GM18907 (cell line): ENCODE data around the gene FHOD3.
"Not testable (repeated sequence)": the region's sequence is repeated elsewhere in the genome, so short reads cannot be mapped to it uniquely, and the experiment has no call there.

Source experiments
- ATAC-seq: cut with Tn5 transposase; IDR thresholded peaks from one replicate; pipeline ENCODE4 v1.9.1; 2021; ENCODE audit warnings: mild to moderate bottlenecking, moderate library complexity; ENCODE audit not compliant: unreplicated experiment

FHOD3 gene

DNA sequence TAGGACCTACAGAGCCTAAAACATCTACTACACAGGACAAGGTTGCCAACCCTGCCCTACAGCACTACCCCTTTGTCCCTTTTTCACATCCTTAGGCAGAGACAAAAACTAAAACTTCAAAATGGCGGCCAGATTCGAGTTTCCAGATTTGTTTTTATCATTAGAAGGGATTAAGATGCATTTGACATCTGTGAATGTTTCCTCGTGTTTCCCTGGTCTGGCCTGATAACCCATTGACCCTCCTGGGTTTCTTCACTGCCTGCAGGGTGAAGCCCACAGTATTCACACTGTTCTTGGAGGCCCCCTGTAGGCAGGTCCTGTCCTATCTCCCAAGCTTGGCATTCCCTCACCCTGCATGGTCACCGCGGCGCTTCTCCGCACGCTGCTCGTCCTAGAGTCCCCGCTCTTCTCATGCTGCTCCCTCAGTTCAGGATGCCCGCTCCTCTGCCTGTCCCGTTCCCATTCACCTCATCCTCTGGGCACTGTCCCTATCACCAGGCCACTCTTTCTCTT, 463.7 kb downstream of the FHOD3 start:
- no peak for ATAC-seq

DNA sequence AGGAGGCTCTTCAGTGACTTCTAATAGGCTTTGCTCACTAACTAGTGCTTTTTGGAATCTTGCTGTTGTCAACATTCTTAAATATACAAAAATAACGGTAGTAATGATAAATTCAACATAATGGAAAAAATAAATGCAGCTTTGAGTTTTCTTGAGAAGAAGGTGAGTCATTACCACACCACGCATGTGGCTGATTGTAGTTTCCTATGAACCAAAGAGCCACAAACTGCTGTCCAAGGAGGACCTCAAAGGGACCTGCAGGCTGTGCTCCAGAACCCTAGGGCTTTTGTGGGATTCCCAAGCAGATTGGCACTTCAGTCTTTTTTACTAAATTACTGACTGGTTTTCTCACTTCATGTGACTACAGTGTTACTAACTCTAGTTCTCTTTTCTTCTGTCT, 464.6 kb downstream of the FHOD3 start:
- no peak for ATAC-seq

DNA sequence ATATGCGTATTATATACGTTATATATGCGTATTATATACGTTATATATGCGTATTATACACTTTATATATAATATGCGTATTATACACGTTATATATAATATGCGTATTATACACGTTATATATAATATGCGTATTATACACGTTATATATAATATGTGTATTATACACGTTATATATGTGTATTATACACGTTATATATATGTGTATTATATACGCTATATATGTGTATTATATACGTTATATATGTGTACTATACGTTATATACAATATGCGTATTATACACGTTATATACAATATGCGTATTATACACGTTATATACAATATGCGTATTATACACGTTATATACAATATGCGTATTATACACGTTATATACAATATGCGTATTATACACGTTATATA, 465.5 kb downstream of the FHOD3 start:
- ATAC-seq: not testable (repeated sequence)

DNA sequence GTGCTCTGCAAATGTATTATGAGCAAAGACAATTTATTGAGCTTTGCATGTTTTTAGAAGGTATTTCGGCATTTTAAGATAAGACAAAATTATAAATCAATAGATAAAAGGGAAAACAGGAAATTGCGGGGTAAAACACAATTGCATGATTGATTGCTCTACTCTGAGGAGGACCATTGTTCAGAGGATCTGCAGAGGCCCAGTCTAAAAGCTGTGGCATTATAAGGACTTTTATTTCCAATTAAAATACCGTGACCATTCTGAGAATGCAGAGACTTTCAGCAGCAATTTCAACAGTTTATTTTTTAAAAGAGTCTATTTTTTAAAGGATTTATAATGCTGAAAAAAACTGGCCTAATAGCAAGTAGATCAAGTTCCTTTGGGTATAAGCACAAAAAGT, 469.3 kb downstream of the FHOD3 start:
- ATAC-seq: no peak

DNA sequence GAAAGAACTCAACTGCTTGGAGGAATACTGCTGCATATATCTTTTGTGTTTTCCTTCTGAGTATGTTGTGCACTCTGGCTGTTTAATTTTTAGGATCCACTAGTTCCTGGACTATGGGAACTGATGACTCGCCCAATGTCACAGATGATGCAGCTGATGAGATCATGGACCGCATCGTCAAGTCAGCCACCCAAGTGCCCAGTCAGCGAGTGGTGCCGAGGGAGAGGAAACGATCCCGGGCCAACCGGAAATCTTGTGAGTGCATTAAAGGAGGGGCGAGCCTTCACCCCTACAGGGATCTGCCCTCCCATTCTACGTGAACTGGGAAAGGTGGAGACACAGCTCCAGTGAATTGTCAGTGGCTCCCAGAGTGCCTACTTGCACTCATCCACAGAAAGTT, 471.7 kb downstream of the FHOD3 start:
- no peak for ATAC-seq

DNA sequence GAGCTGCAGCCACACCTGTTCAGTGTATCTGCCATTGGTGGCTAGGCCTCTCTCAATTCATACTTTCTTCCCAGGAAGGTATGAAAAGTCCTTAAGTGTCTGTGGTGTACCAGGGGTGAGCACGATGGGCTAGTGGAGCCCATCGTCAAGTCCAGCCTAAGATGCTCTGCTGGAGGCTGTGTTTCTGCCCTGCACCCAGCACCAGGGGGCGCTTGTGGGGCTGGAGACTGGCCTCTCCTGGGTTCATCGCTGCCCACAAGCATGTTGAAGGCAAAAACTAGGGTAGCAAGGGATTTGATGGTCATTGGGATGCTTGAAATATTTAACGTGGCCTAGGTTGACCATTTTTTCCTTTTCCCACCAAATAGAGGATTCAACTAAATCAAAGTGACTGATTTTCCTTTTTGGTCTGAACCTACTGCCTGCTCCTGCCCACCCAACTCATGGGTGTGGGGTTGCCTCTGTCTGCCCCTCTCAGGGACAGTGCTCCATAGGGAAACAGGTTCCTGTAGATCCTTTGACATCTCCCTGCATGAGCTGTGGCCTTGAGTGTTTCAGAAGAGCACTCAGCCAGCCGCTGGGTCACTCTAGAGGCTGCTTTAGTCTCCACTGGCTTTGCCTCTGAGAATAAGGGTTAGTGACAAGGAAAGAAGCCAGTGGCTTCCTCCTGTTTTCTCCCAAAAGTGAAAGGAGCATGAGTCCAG, 472.2 kb downstream of the FHOD3 start:
- ATAC-seq: no peak

DNA sequence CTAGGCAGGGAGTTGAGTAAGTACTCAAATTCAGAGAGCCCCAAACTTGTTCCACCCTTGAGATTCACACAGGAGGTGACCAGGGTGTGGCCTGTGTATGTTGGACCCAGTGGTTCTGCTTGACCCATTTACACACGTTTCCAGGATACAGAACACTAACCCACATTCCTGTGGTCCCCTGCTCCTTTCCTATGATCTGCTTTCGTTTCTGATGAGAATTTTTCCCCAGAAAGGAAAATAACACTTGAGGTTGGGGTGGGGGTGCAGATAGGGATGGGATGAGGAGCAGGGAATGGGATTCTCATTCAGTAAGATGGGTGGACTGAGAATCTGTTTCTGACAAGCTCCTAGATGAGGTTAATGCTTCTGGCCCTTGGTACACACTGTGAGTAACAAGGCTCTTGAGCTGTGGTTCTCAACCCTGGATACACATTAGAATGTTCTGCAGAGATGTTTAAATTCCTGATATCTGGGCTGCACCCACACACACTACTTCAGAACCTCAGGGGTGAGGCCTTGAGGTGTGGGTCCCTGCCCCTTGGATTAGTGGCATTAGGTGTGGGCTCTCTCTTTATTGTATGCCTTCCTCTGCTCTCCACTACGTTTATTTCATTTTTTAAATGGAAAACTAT, 472.9 kb downstream of the FHOD3 start:
- ATAC-seq: no peak

DNA sequence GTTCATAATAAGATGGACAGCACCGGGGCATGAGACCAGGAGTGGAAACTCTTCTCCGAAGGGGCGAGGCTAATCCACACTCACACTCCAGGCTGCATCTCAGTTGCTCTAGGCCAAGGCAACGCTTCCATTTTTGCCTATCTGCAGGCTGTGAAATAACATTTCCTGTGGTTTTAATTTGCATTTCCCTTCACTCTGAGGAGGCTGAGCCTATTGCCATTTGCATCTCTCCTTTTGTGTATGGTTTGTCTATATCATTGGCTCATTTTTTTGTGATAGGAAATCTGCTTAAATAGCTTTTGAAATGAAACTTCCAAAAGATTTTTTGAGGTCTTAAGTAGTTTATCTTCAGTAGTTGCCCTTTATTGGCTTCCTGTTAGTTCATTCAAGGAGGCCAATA, 473.7 kb downstream of the FHOD3 start:
- peak; percentile 64 for ATAC-seq

DNA sequence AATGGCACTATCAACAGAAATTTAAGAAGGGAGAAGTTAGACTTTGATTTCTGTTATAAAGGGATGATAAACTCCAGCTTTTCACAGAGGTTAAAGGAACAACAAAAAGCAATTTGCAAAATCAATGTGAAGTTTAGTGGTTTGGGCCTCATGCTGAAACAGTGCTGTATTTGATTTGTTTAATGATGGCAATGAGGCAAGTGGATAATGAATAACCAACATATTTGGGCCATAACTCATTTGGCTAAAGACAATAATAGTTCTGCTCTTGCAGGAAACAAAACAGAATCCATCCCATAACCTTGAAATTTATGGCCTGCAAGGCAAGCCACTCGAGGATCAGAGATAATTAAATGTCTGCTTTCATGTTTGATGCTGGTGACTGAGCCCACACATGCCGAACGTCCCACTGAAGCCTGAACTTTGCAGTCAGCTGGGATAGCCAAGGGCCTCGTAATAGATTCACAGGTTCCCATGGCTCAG, 474.8 kb downstream of the FHOD3 start:
- ATAC-seq: no peak

DNA sequence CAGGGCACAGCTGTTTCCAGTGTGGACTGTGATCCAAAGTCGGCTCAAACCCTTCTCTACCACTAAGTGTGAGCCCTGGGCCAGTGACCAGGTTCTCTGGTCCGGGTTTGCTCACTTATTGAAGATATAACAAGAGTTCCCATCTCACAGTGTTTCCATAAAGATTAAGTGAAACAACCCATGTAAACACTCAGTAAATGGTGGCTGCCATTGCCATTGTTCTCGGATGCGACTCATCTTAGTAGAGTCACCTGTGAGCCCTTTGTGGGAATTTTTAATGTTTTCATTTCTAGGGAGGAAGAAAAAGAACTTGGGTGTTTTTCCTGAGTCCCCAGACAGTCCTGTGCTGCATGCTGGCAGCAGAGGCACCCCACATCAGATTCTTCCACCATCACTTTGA, 477.9 kb downstream of the FHOD3 start:
- ATAC-seq: no peak

DNA sequence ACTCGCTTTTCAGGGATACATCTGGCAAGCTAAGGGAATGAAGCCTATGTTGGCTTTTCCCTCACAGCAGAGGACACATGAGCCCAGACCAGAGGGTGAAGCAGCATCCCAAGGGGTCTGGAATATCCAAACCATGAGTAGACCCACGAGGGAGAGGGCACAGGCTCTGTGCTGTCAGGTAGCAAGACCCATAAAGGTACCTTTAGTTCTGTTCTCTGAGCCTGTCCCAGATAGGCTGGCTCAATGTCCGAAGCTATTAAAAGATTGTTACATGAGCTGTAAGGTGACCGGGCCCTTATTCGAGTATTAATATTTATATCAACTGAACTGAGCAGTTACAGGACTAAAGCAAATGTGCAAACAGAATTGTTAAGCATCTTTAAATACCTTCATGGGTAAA, 479.1 kb downstream of the FHOD3 start:
- no peak for ATAC-seq

DNA sequence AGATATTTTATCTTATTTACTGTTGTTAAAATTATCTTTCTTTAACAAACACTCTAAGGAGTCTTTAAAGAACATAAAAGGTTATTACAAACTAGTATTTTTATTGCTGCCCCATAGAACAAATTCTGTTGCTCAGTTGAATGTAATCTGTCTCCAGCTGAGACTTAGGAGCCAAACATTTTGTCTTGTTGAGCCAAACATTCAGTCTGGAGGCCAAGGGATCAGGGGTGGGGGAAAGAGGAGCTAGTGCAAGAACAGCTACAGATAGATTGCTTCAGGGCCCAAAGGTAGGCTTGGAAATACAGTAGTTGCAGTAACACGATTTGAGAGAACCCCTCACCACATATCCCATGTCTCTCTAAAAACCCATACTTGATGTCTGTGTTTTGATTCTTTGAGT, 480.1 kb downstream of the FHOD3 start:
- ATAC-seq: no peak

DNA sequence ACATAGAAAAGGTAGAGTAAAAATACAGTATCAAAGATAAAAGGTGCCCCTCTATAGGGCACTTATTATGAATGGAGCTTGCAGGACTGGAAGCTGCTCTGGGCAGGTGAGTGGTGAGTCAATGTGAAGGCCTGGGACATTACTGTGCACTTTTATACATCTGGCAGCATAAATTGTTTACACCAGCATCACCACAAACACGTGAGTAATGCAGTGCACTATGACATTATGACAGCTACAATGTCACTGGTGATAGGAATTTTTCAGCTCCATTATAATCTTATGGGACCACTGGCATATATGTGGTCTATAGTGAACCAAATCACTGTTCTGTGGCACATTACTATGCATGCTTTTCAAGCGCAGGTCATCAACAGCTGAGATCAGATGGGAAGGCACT, 483.2 kb downstream of the FHOD3 start:
- ATAC-seq: no peak

DNA sequence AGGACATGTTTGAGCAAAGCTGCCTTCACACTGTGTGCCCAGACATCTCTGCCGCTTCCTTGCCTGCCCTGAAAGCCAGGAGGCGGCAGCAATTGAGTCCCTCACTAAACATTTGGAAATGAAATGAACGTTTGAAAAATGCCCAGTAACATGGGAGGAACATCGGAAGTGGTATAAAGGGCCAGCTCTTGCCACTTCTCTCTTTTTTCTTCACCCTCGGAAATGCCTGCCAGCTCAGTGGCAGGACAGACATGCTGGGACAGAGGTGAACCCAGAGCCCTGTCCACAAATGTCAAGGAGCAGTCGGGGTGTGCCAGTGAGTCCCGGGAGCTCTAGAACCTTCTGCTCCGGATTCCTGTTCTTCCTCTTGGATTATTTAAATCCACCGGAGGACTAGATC, 485.2 kb downstream of the FHOD3 start:
- no peak for ATAC-seq

DNA sequence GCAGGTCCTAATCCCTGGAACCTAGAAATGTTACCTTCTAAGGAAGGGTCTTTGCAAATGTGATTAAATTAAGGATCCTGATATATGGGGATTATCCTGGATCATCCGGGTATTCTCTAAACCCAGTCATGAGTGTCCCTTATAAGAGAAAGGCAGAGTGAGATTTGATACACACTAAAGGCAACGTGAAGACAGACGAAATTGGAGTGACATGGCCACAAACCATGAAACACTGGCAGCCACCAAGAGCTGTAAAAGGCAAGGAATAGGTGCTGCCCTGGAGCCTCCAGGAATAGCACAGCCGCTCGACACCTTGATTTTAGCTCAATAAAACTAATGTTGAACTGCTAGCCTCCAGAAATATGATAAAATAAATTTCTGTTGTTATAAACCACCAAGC, 486.3 kb downstream of the FHOD3 start:
- ATAC-seq: no peak

DNA sequence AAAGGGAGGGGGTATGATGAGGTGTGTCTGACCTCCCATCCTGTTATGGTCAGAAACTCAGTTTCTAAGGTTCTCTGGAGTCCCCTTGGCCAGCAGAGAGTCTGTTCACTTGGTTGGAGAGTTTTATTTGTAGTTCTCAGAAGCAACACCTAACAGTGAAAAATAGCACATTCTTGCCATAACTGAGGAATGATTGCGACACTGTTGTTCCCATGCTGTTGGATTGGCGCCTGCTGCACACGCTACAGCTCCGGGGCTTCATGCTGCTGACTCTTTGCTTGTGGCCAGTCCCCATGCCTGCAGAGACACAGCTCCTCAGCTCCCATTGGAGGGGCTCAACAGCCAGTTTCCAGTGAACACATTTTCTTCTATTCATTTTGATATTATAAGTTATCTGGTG, 489.2 kb downstream of the FHOD3 start:
- ATAC-seq: no peak

DNA sequence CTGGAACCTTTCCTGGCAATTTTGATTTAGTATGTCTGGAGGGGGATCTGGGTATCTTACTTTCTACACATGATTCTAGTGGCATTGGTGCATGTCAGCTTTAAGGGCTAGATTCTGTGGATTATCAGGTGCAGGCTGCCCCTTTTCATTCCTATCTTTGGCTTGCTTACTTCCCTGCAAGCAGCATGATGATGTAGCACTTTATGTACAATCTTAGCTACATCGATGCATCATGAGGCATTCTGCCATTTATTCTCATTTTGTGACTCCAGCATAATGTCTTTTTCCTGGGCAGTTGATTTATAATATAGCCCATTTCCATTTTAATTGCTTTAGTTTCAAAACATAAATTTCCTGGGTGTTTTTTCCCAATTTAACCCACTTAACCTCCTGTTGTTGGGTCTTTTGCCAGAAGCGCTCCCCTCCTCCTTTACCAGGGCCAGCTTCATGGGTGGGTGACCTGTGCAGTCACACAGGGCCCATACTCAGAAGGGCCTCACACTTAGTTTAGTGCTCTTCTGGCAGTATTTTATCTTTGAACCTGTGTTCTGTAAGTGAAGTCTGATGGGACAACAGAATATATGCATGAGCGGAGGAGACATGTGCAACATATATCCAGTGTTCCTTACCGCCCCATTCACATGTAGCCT, 495.2 kb downstream of the FHOD3 start:
- no peak for ATAC-seq

DNA sequence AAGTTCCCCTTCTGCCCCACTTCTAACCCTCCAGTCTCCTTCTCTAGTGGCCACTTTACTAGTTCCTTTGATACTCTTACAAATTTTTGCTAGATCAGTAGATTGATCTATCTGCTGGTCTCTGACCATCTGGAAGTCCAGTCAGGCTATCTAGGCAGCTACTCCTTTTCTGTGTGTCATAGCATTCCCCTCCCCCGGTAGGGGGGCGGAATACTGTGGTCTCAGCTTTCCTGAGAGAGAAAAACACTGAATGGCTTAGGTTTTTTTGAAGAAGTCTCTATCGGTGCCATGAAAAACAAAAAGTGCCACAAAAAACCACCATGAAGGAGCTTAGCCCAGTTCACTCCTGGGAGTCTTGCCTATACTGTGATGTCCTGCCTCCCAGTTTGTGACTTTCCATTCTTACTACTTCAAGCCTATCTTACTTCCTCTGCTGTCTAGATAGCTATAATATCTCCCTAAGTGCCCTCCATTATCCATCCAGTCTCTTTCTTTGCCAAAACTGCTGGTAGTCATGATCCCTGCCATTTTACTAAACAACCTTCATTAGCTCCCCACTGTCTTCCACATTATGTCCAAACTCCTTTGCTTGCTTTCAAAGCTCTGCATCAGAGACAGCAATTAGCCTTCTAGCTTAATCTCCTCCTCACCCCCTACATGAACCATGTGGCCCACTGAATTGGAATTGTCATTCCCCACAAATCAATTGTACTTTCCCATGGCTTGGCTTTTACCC, 501.4 kb downstream of the FHOD3 start:
- ATAC-seq: no peak

DNA sequence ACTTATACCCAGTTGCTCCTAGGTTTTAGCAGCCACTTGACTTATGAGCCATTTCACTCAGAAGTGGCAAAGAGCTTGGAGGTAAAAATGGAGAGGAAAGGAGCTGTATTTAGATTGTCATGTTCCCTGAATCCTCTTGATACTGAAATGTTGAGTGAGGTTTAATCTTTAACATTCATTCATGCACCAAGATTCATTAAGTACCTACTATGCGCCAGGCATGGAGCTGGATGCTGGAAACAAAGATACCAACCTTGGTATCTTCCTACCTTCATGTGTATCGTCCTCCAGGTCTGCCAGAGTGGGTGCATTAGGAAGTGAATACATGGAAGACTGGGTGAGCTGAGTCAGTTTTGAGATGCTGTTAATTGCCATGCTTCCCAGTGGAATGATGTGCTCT, 507.6 kb downstream of the FHOD3 start:
- no peak for ATAC-seq

DNA sequence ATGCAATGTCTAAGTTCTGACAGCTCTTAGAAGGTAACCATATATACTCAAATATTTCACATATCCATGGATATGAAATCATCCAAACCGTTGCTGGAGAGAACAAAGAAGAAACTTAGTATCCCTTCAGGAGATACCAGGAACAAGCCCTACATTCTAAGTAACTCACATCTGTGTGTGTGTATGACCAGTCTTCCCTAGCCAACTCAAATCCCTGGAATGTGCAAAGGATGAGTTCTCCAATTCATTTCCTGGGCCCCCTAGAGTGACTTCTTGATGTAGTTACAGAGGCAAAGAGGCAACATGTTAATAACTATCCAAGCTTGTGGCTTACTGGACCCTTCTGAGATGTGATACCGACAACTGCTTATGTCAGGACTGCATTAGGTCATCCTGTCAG, 511.2 kb downstream of the FHOD3 start:
- no peak for ATAC-seq

DNA sequence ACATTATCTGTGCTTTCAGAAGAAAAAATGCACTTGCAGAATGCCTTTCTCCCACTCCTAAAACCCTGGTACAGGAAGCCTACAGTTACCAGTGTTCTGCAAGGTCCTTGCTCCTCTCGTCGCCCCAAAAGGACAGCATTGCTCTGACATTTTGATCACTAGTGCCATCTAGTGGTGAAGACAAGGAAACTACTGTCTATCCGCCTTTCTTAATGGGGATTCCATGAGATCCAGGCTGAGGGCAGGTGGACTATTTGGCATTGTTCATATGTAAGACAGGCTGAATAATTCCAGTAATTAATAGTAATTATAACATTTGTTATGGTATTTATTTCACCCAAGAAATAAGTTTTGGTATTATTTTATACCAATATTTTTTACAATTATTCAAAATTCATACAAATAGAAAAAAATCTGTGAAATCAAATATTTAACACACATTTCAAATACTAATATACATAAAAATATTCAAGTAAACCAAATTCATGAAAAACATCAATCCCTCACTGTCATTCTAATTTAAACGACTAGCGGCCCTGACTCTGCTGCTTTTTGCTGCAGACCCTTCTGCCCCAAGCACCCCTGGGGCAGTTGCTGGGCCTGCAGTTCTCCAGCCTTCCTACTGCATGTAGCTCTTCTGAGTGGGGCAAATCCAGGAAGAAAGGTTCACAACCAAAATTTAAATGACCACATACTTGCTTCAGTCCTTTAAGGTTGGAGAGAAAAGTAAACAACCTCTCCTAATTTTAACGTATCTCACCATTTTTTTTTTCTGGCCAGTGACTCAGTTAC, 512.3 kb downstream of the FHOD3 start:
- ATAC-seq: peak; percentile 97
